HL-60/S4 (cell line): ENCODE data around the gene CFAP107.
"Not testable (repeated sequence)": the region's sequence is repeated elsewhere in the genome, so short reads cannot be mapped to it uniquely, and the experiment has no call there.

Experiments used
- in situ Hi-C: fragments of 300-500 bp; cut with MboI; formaldehyde crosslinking; loops from 2 replicates; pipeline ENCODE4 v1.14.3; 2022; ENCODE audit warnings: low sequenced_read_pairs

The CFAP107 gene

GRCh38 chr1:12776801-12777557 is 31.0 kb downstream of the CFAP107 start:
- in situ Hi-C loops = no loop called here

- in situ Hi-C loops = no loop called here
Measured at GRCh38 chr1:12778061-12778460, 32.1 kb downstream of the CFAP107 start.

GRCh38 chr1:12778907-12779306 is 32.9 kb downstream of the CFAP107 start:
- in situ Hi-C loops = no loop called here

- in situ Hi-C loops = not testable (repeated sequence)
Measured at GRCh38 chr1:12781488-12781887, 35.5 kb downstream of the CFAP107 start.

GRCh38 chr1:12783783-12784182 is 37.8 kb downstream of the CFAP107 start:
- in situ Hi-C loops = not testable (repeated sequence)

- in situ Hi-C loops = not testable (repeated sequence)
Measured at GRCh38 chr1:12784729-12785128, 38.7 kb downstream of the CFAP107 start.

GRCh38 chr1:12791097-12791496 is 45.1 kb downstream of the CFAP107 start, which contains the start of gene PRAMEF1:
Gene PRAMEF1 (plus strand): TSS chr1:12791397. CDS start chr1:12793228, 1,831 bp downstream.
- in situ Hi-C loops = not testable (repeated sequence)

- in situ Hi-C loops = no loop called here
Measured at GRCh38 chr1:12798911-12799310, 52.9 kb downstream of the CFAP107 start.

GRCh38 chr1:12799730-12800129 is 53.7 kb downstream of the CFAP107 start:
- in situ Hi-C loops = no loop called here

GRCh38 chr1:12809933-12810332 is 63.9 kb downstream of the CFAP107 start:
- in situ Hi-C loops = no loop called here

- in situ Hi-C loops = no loop called here
Measured at GRCh38 chr1:12810691-12811408, 64.8 kb downstream of the CFAP107 start.

- in situ Hi-C loops = no loop called here
Measured at GRCh38 chr1:12811409-12811784, 65.4 kb downstream of the CFAP107 start.
